HEK293T (cell line): Measurements from ENCODE around the gene ZNF70.

Experiments used
- ARNT ChIP-seq: fragments of 450-650 bp; IDR thresholded peaks from 2 replicates; pipeline ENCODE4 v1.6.1; 2017; ENCODE audit warnings: mild to moderate bottlenecking
- CTBP1 ChIP-seq: fragments of 450-650 bp; IDR thresholded peaks from 2 replicates; pipeline ENCODE4 v1.6.1; 2016; ENCODE audit warnings: borderline replicate concordance
- ELF4 ChIP-seq: fragments of 450-650 bp; IDR thresholded peaks from 2 replicates; pipeline ENCODE4 v1.6.1; 2017; ENCODE audit warnings: antibody characterized with exemption
- FOXA1 ChIP-seq: fragments of 450-650 bp; IDR thresholded peaks from 2 replicates; pipeline ENCODE4 v1.6.1; 2016; ENCODE audit warnings: mild to moderate bottlenecking
- HDGF ChIP-seq: fragments of 450-650 bp; IDR thresholded peaks from 2 replicates; pipeline ENCODE4 v1.6.1; 2017; ENCODE audit warnings: antibody characterized with exemption, borderline replicate concordance
- NFRKB ChIP-seq: fragments of 450-650 bp; IDR thresholded peaks from 2 replicates; pipeline ENCODE4 v1.6.1; 2016; ENCODE audit warnings: mild to moderate bottlenecking, moderate library complexity
- SP1 ChIP-seq: fragments of 450-650 bp; IDR thresholded peaks from 2 replicates; pipeline ENCODE4 v1.6.1; 2017
- TARDBP ChIP-seq: fragments of 450-650 bp; IDR thresholded peaks from 2 replicates; pipeline ENCODE4 v1.6.1; 2016
- ZNF384 ChIP-seq: fragments of 450-650 bp; IDR thresholded peaks from 2 replicates; pipeline ENCODE4 v1.6.1; 2016

DNA sequence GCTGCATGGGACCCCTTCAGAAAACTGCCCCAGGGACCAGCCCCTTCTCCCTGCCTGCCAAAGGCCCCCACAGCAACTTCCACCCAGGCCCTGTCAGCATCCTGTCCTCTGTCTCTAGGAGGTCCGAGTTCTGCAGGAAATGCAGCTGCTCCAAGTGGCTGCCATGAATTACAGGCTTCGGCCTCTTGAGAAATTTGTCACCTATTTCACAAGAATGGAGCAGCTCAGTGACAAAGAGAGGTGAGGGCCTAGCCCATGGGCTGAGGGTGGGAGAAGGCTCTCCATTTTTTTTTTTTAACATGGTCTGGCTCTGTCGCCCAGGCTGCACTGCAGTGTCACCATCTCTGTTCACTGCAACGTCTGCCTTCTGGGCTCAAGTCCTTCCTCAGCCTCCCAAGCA, 52.8 kb downstream of the ZNF70 start:
- TF ChIP-seq ZNF384: no peak
- no peak for TF ChIP-seq FOXA1
- no peak for TF ChIP-seq HDGF
- no peak for TF ChIP-seq SP1
- TF ChIP-seq ARNT: no peak
- no peak for TF ChIP-seq TARDBP
- TF ChIP-seq ELF4: no peak
- no peak for TF ChIP-seq CTBP1
- TF ChIP-seq NFRKB: no peak
